Stomach (tissue), 4 donors: ENCODE results near the gene ZNF382.

Experiments used
- POLR2A ChIP-seq, 4 donors: fragments of 450-650 bp; IDR thresholded peaks; one replicate each; pipeline ENCODE4 v1.6.1; 2016; ENCODE audit warnings: antibody characterized with exemption in 4 of 4, control low read depth in 2 of 4, mild to moderate bottlenecking in 1 of 4, moderate library complexity in 1 of 4
- TF ChIP-seq, protein P1 (sequence below), 7 experiments: fragments of 450-650 bp in 4 of 7; fragments of 200-600 bp in 3 of 7; sonication (generic) in 3 of 7; IDR thresholded peaks; one replicate each; pipeline ENCODE4 v1.5.1; 2016 to 2019; ENCODE audit warnings: antibody characterized with exemption in 7 of 7, control low read depth in 2 of 7, mild to moderate bottlenecking in 1 of 7

DNA sequence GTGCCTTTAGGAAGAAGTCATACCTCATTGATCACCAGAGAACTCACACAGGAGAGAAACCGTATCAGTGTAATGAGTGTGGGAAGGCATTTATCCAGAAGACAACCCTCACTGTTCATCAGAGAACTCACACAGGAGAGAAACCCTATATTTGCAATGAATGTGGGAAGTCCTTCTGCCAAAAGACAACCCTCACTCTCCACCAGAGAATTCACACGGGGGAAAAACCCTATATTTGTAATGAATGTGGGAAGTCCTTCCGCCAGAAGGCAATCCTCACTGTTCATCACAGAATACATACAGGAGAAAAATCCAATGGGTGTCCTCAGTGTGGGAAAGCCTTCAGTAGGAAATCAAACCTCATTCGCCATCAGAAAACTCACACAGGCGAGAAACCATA, 21.9 kb downstream of the ZNF382 start:
- no peak for TF ChIP-seq POLR2A (IDR thresholded peaks at IDR 0.05)
- TF ChIP-seq, protein P1, sequence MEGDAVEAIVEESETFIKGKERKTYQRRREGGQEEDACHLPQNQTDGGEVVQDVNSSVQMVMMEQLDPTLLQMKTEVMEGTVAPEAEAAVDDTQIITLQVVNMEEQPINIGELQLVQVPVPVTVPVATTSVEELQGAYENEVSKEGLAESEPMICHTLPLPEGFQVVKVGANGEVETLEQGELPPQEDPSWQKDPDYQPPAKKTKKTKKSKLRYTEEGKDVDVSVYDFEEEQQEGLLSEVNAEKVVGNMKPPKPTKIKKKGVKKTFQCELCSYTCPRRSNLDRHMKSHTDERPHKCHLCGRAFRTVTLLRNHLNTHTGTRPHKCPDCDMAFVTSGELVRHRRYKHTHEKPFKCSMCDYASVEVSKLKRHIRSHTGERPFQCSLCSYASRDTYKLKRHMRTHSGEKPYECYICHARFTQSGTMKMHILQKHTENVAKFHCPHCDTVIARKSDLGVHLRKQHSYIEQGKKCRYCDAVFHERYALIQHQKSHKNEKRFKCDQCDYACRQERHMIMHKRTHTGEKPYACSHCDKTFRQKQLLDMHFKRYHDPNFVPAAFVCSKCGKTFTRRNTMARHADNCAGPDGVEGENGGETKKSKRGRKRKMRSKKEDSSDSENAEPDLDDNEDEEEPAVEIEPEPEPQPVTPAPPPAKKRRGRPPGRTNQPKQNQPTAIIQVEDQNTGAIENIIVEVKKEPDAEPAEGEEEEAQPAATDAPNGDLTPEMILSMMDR (IDR thresholded peaks at IDR 0.05) = no peak
